ENCODE data around the gene DENND4B.
"Not testable (repeated sequence)": the region's sequence is repeated elsewhere in the genome, so short reads cannot be mapped to it uniquely, and the experiment has no call there.

Gene DENND4B

GRCh38 chr1:153921080-153921802, 25.3 kb downstream of the DENND4B start:
- H3K4me3 ChIP-seq (ENCODE audit: low read depth, low read length) = peak overlapping the region; percentile 57
- no peak for TF ChIP-seq CTCF (IDR thresholded peaks at IDR 0.05; ENCODE audit: control insufficient read depth, extremely low read depth, insufficient read depth)
- no peak for DNase-seq (ENCODE audit: low read depth)

- no peak overlapping the region for H3K4me3 ChIP-seq (ENCODE audit: low read depth, low read length)
- no peak for DNase-seq (ENCODE audit: low read depth)
- TF ChIP-seq CTCF (IDR thresholded peaks at IDR 0.05; ENCODE audit: control insufficient read depth, extremely low read depth, insufficient read depth) = peak; percentile 38
Observed at GRCh38 chr1:153919876-153920852, 26.4 kb downstream of the DENND4B start.

DNA sequence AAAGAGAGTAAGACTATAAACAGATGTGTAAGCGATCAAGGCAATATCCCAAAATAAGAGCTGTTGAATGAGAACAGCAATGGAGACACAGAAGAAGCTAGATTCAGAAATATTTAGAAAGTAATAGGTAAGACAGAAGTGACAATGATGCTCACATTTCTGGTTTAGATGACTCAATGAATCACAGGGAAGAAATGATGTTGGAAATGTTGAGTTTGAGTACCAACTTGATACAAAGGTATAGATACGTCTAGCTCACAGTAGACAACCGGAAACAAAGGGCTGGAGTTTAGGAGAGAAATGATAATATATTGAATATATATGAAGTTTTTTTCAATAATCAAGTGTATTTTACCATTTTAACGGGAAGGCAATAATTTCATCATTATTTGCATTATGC, 30.2 kb downstream of the DENND4B start:
- H3K4me3 ChIP-seq (ENCODE audit: low read depth, low read length) = no peak overlapping the region
- TF ChIP-seq CTCF (IDR thresholded peaks at IDR 0.05; ENCODE audit: control insufficient read depth, extremely low read depth, insufficient read depth) = no peak
- DNase-seq (ENCODE audit: low read depth) = no peak

DNA sequence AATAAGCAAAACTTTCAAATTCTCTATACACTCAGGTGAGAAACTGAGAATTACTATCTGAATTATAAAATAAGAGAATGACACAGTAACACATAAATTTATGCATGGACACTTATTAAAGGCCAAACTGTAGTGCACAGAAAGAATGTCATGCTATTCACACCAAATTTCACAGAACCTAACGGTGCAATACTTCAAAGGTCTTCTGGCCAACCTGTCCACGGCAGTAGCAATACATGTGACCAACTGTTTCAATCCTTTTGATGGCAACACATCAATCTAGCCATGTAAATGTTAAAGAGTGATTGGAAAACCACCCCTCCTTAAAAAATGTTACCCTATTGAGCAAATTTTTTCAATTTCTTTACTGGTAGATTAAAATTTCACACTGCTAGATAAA, 34.2 kb downstream of the DENND4B start:
- H3K4me3 ChIP-seq (ENCODE audit: low read depth, low read length) = no peak overlapping the region
- DNase-seq (ENCODE audit: low read depth) = no peak
- TF ChIP-seq CTCF (IDR thresholded peaks at IDR 0.05; ENCODE audit: control insufficient read depth, extremely low read depth, insufficient read depth) = no peak

DNA sequence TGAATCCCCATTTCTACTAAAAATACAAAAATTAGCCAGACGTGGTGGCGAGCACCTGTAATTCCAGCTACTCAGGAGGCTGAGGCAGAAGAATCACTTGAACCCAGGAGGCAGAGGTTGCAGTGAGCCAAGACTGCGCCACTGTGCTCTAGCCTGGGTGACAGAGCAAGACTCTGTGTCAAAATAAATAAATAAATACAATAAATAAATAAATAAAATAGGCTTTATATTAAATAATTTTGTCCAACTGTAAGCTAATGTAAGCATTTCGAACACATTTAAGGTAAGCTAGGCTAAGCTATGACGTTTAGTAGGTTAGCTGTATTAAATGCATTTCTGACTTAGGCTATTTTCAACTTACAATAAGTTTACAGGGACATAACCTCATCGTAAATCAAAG, 36.0 kb downstream of the DENND4B start:
- H3K4me3 ChIP-seq (ENCODE audit: low read depth, low read length) = not testable (repeated sequence)

GRCh38 chr1:153908071-153908470, 38.4 kb downstream of the DENND4B start:
- DNase-seq (ENCODE audit: low read depth) = no peak
- no peak overlapping the region for H3K4me3 ChIP-seq (ENCODE audit: low read depth, low read length)
- no peak for TF ChIP-seq CTCF (IDR thresholded peaks at IDR 0.05; ENCODE audit: control insufficient read depth, extremely low read depth, insufficient read depth)

More for the DNA sequence above, 36.0 kb downstream of the DENND4B start:
- not testable (repeated sequence) for DNase-seq (ENCODE audit: low read depth)

- DNase-seq (ENCODE audit: low read depth) = no peak
- no peak overlapping the region for H3K4me3 ChIP-seq (ENCODE audit: low read depth, low read length)
- TF ChIP-seq CTCF (IDR thresholded peaks at IDR 0.05; ENCODE audit: control insufficient read depth, extremely low read depth, insufficient read depth) = no peak
Observed at GRCh38 chr1:153907134-153907533, 39.4 kb downstream of the DENND4B start.

Data from LNCaP clone FGC (cell line).